NCI-H1436 (cell line): ENCODE results near the gene OR1M1.
A peak's percentile ranks its signal among the peaks of the same experiment; 100 is the strongest.

Source experiments
- DNase-seq: peaks from one replicate; lab custom pipeline; 2025; lab: John Stamatoyannopoulos, UW

OR1M1 gene

DNA sequence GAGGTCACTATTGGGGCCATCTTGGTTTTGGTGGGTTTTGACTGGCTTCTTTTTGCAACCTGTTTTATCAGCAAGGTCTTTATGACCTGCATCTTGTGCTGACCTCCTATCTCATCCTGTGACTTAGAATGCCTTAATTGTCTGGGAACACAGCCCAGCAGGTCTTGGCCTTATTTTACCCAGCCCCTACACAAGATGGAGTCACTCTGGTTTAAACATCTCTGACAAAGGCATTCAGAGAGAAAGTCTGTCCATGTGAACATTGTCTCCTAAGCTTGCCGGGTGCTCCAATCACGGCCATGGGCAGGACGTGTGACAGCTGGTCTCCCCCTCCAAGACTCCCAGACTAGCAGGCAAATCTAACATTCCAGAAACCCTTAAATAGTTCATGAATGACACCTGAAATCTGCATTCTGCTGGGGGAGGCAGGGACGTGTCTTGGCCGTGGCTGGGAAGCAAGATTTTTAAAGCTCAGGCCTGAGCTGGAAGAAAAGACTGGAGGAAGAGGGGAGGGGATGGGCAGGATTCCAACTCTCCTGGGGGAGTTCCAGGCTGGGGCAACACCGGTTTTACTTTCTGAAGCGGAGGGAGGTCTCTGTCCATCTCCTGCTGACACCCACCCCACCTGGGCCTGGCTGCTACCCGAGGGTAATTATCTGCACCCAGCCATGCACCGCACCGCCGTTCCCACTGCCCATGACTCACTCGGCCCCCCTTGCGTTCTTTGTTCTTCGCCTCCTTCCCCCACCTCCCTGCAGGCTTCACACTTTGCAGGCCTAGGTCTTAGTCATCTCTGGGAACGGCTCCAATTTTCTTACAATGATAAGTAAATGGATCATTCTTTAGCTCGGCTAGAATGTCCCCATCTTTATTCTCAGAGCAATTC is 11.6 kb upstream of the OR1M1 start:
- no peak for DNase-seq

DNA sequence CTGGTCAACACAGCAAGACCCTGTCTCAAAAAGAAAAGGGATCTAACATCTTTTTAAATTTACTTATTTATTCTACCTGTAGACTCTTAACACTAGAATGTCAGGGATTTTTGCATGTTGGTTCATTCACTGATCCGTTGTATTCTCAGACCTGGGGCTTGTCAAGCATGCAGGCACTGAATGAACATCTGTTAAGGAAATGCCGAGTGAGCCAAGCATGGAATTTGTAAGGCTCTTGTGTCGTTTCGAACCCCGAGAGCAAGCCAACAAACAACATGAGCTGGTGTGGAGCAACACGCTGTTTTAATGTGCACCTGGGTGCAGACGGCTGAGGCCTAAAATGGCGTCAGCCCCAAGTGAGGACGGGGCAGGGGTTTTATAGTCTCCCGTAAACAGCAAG is 10.0 kb upstream of the OR1M1 start:
- no peak for DNase-seq

DNA sequence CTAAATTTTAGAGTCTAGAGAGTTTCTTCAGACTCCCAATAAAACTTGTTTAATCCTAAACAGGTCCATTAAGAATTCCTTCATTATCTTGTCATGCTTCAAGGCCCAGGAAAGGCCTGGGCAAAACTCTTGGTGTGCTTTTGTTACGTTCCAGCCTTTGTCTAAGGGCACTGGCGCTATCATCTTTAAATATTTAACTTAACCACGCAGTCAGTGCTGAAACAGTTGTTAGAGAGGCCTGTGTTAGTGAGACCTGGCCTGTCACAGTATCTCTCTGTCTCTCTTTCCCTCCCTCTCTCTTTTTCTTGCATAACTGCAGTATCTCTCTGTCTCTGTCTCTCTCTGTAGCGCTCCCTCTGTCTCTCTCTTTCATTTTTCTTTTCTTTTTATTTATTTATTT is 8.2 kb upstream of the OR1M1 start:
- DNase-seq, result no peak

DNA sequence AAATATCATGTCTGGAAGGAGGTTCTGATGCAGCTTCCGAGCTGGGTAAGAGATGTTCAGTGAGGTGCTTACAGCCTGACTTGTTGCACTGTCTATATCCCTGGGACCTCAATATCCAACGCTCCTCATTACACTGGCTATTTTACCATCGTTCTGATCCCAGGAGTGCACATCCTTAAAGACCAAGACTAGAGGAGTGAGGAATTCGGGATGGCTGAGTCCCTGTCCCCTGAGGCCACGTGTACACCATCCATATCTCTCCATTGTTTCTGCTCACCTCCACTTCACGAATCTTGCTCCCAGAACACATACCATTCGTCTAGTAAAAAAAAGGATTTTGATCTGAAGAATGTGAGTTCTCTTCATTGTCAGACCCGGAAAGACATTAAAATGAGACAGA is 20.5 kb downstream of the OR1M1 start, which contains the start of gene OR7G2:
TSS of gene OR7G2 (minus strand) at position 101 of the 400 bp plus-strand sequence. CDS start 4,232 bp downstream, outside the sequence.
- DNase-seq, result no peak

DNA sequence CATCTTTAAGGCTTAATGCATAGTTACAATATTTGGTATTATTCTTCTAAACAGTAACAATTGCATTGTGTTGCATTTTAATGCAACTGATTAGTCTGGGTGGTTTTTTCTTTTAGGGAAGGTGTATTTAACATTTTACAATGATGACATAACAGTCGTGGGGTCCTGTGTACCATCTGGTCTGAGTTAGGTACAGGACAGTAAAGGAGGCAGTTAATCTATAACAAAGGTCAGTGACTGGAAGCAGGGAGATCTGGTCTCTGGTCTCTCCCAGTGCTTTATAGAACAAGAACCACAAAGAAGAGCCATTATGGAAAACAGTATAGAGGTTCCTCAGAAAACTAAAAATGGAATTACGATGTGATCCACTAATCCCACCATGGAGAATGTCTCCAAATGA is 23.1 kb downstream of the OR1M1 start:
- no peak for DNase-seq

DNA sequence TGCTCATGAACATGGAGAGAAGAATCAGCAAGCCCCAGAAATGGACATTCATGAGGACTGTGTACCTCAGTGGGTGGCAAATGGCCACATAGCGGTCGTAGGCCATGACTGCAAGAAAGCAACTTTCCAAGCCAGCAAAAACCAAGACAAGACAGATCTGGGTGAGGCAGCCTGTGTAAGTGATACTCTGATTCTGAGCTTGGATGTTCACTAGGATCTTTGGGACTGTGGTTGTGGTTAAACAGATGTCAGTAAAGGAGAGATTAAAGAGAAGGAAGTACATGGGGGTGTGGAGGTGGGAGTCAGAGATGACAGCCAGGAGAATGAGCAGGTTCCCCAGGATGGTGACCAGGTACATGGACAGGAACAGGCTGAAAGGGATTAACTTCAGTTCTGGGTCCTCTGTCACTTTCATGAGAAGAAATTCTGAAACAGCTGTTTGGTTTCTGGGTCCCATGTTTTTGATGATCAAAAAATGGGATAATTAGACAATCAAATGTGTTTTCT is 28.5 kb downstream of the OR1M1 start, which contains the start of gene OR7G1:
TSS of gene OR7G1 (minus strand) at position 457 of the 507 bp plus-strand sequence. CDS start at position 457, 0 bp downstream.
- no peak for DNase-seq

DNA sequence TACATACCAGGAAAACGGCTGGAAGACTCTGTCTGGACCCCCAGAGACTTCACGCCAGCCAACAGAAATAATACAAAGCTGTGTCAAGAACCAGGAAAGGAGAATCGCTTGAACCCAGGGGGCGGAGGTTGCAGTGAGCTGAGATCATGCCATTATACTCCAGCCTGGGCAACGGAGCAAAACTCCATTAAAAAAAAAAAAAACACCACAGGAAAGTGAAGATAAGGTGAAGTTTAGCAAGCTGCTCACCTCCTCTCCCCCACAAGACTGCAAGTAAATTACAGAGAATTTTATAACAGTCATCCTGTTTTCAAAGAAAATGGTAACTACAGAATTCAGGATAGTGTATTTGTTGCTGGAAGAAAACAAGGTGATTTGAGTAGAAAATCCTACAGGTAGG is 29.7 kb downstream of the OR1M1 start:
- no peak for DNase-seq

DNA sequence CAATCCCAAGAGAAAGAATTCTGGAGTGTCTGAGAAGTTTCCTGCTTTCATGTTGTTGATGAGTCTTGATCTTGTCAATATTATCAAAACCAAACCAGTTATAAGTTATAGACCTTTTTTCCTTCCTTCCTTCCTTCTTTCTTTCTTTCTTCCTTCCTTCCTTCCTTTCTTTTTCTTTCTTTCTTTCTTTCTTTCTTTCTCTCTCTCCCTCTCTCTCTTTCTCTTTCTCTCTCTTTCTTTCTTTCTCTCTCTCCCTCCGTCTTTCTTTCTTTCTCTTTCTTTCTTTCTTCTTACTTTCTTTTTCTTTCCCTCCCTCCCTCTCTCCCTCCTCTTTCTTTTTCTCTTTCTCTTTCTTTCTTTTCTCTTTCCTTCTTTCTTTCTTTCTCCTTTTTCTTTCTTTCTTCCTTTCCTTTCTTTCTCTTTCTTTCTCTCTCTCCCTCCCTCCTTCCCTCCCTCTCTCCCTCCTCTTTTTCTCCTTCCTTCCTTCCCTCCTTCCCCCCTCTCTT is 40.1 kb downstream of the OR1M1 start, which contains the start of gene OR7G3:
TSS of gene OR7G3 (minus strand) at position 51 of the 506 bp plus-strand sequence. CDS start at position 51, 0 bp downstream.
- no peak for DNase-seq

DNA sequence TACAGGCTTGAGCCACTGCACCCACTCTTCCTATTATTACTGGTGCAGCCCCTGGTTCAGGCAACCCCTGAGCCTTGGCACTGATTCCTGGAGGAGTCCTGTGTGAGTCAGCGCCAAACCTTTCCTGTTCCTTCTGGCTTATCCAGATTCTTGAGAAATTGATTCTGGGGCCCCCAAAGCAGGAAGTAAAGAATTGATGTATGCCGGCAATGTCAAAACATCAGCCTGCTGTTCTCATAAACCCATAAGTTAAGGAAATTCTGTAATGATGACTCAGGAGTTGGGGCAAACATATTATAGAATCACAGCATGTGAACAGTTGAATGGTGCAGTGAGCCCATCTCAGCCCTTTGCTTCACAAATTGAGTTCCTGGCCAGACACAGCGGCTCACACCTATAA is 41.3 kb downstream of the OR1M1 start:
- DNase-seq, result no peak

DNA sequence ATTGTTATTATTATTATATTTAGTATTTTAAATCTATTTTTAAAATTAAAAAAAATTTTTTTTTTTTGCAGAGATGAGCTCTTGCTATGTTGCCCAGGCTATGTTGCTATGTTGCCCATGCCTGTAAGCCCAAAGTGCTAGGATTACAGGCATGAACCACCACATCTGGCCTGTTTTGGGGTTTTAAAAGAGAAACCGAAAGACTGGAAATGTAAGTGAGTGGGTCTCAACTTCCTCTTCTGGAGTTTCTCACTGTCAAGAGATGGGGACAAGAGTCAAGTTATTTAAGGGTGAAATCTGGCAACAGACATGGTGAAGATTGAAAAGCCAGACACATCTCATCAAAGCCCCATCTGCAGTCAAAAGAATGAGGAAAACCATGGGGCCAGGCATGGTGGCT is 44.1 kb downstream of the OR1M1 start:
- DNase-seq, result no peak

DNA sequence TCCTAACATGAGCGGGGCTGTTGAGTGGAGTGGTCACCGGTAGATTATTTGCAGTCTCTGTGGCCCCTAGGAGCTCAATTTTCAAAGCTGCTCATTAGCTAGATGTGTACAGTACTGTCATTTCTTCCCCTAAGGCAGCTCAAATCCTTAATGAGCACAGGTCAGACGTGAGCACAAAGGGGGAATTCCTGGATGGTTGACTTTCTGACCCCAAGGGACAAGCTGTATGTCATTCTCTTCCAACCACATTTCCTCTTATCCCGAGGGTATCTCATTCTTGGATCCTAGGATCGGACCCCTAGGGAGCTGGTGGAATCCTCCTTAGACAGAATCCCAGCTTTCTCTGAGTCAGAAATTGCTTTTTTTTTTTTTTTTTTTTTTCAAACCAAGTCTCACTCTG is 45.6 kb downstream of the OR1M1 start:
- no peak for DNase-seq

DNA sequence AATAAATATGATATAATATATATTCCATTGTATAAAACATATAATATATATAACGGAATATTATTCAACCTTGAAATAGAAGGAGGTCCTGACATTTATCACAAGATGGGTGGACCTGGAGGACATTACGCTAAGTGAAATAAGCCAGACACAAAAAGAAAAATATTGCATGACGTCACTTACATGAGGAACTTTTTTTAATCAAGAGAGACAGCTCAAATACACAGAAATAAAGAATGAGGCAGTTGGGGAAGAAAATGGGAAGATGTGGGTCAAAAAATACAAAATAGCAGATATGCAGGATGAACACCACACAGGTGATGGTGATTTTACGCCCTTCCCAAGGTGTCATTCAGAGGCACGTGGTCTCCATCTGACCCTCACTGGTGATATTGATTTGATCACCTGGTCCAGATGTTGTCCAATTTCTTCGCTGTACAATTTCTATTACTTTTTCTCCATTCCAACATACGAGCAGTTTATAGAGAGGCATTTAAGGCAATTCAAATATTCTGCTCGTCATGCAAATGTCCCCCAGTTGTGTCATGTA is 52.8 kb downstream of the OR1M1 start:
- DNase-seq, result no peak

DNA sequence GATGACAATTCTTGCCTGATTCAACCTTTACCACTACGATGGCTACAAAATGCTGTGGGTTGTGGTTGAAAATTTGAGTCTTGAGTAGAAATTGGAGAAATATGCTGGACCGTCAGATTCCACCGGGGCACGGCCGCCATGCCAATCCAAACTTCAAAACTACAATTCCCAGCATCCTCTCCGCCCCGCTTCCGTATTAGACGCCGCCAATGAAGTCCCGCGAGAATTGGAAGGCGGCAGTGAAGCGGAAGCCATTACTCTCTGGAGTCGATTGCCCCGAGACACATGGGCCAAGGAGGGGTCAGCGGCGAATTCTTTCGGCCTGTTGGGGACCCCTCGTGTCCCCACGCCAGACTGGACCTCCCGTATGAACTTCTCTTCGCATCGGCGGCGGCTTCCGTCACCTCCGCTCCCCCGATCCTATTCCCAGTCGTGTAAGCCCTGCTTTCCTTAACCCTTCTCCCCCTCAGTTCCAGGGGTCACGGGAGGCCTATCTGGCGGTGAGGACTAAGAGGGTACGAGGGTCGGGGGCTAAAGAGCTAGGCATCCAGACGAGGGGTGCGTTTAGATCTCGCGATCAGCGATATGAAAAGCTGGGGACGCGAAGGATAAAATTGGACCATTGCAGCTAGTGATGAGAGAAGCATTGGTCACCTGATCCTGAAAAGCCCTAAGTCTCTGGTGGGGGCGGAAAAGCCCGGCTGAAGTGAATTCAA is 53.5 kb downstream of the OR1M1 start, which contains the start of gene ZNF317:
TSS of gene ZNF317 (plus strand) at position 239 of the 716 bp plus-strand sequence. CDS start 15,620 bp downstream, outside the sequence.
- DNase-seq, result peak; percentile 94

DNA sequence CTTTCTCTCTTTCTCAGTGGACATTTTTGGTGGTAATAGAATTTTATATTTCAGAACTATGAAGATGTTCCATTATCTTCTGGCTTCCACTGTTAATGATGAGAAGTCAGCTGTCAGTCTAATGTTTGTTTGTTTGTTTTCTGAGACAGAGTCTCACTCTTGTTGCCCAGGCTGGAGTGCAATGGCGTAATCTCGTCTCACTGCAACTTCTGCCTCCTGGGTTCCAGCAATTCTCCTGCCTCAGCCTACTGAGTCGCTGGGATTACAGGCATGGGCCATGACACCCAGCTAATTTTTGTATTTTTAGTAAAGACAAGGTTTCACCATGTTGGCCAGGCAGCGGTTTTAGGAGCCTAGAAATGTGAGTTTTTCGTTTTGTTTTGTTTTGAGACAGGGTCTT is 58.1 kb downstream of the OR1M1 start:
- DNase-seq, result no peak
